Effector memory CD4-positive, alpha-beta T cell (primary cell): Measurements from ENCODE around the gene EEF1B2.
"Not testable (repeated sequence)": the region's sequence is repeated elsewhere in the genome, so short reads cannot be mapped to it uniquely, and the experiment has no call there.

Experiments
- DNase-seq, 3 donors: peaks; one replicate each; pipeline ENCODE4 v3.0.0-alpha.2; 2020
- H3K27ac ChIP-seq: 2 replicates; pipeline ENCODE4 v1.7.0; 2013; ENCODE audit warnings: mild to moderate bottlenecking, low read length, moderate library complexity; ENCODE audit not compliant: insufficient read depth, poor library complexity, severe bottlenecking
- H3K27me3 ChIP-seq: replicated peaks from 2 replicates; pipeline ENCODE4 v1.7.0; 2013; ENCODE audit warnings: mild to moderate bottlenecking, low read length; ENCODE audit not compliant: insufficient read depth, control insufficient read depth, poor library complexity, severe bottlenecking
- H3K36me3 ChIP-seq: 2 replicates; pipeline ENCODE4 v1.7.0; 2013; ENCODE audit warnings: mild to moderate bottlenecking, low read length, moderate library complexity; ENCODE audit not compliant: control insufficient read depth, insufficient read depth
- H3K4me1 ChIP-seq: 2 replicates; pipeline ENCODE4 v1.7.0; 2013; ENCODE audit warnings: low read length, mild to moderate bottlenecking; ENCODE audit not compliant: control insufficient read depth, insufficient read depth, poor library complexity, severe bottlenecking
- H3K4me3 ChIP-seq: 2 replicates; pipeline ENCODE4 v1.7.0; 2013; ENCODE audit warnings: low read length, low read depth, mild to moderate bottlenecking; ENCODE audit not compliant: insufficient read depth, poor library complexity, severe bottlenecking
- H3K9me3 ChIP-seq: 2 replicates; pipeline ENCODE4 v1.7.0; 2013; ENCODE audit warnings: mild to moderate bottlenecking, low read length, moderate library complexity; ENCODE audit not compliant: control insufficient read depth
- total RNA-seq, 3 donors: gene quantifications; one replicate each; lab custom pipeline; 2026; lab: John Stamatoyannopoulos, UW

Gene EEF1B2
- 392 to 568 (median 528) reads per million in 3 donors for total RNA-seq

GRCh38 chr2:206159346-206160124 is at the start of gene EEF1B2, which contains the start of gene NDUFS1:
Gene EEF1B2, plus strand, starts transcription at chr2:206159895. Its CDS starts 85 bp downstream, at chr2:206159980.
Gene NDUFS1, minus strand, starts transcription at chr2:206159444. Its CDS starts 5,766 bp downstream, at chr2:206153678.
- Histone ChIP-seq H3K27me3 (no peaks in the 10 kb centered on the region), H3K9me3 (no peaks in the 10 kb centered on the region), H3K4me3 (peak within 1 kb of the TSS; percentile 82), H3K36me3 (peaks cover 20% of the 10 kb centered on the region), H3K4me1 (peaks cover 14% of the 10 kb centered on the region), H3K27ac (peak within 1 kb of the TSS; percentile 87)
- DNase-seq: peak; percentile 91 to 96 (median 94)

GRCh38 chr2:206112108-206112507 is 47.6 kb upstream of the EEF1B2 start:
- H3K27ac ChIP-seq: no peak overlapping the region
- no peaks in the 10 kb centered on the region for H3K4me1 ChIP-seq
- no peak overlapping the region for H3K4me3 ChIP-seq
- no peaks in the 10 kb centered on the region for H3K9me3 ChIP-seq
- no peaks in the 10 kb centered on the region for H3K27me3 ChIP-seq
- no peak for DNase-seq
- H3K36me3 ChIP-seq: no peaks in the 10 kb centered on the region

GRCh38 chr2:206112846-206113547 is 46.7 kb upstream of the EEF1B2 start:
- H3K27ac ChIP-seq: no peak overlapping the region
- DNase-seq: no peak
- no peaks in the 10 kb centered on the region for H3K4me1 ChIP-seq
- H3K36me3 ChIP-seq: no peaks in the 10 kb centered on the region
- no peaks in the 10 kb centered on the region for H3K9me3 ChIP-seq
- H3K27me3 ChIP-seq: no peaks in the 10 kb centered on the region
- no peak overlapping the region for H3K4me3 ChIP-seq

GRCh38 chr2:206115026-206115578 is 44.6 kb upstream of the EEF1B2 start:
- no peaks in the 10 kb centered on the region for H3K9me3 ChIP-seq
- no peaks in the 10 kb centered on the region for H3K27me3 ChIP-seq
- no peak overlapping the region for H3K4me3 ChIP-seq
- no peaks in the 10 kb centered on the region for H3K4me1 ChIP-seq
- no peak for DNase-seq
- H3K27ac ChIP-seq: no peak overlapping the region
- H3K36me3 ChIP-seq: peaks cover 4% of the 10 kb centered on the region

- Histone ChIP-seq H3K4me3 (no peak overlapping the region), H3K9me3 (no peaks in the 10 kb centered on the region), H3K27ac (no peak overlapping the region), H3K27me3 (no peaks in the 10 kb centered on the region), H3K4me1 (no peaks in the 10 kb centered on the region), H3K36me3 (peaks cover 15% of the 10 kb centered on the region)
- DNase-seq: no peak
Observed at GRCh38 chr2:206116278-206116677, 43.4 kb upstream of the EEF1B2 start.

GRCh38 chr2:206122569-206122968 is 37.1 kb upstream of the EEF1B2 start:
- H3K27me3 ChIP-seq, H3K9me3 ChIP-seq, DNase-seq, H3K27ac ChIP-seq, H3K4me1 ChIP-seq, H3K4me3 ChIP-seq: not testable (repeated sequence)
- peaks cover 67% of the 10 kb centered on the region for H3K36me3 ChIP-seq

GRCh38 chr2:206125901-206126300 is 33.8 kb upstream of the EEF1B2 start:
- Histone ChIP-seq H3K27me3 (no peaks in the 10 kb centered on the region), H3K27ac (no peak overlapping the region), H3K4me1 (no peaks in the 10 kb centered on the region), H3K9me3 (no peaks in the 10 kb centered on the region), H3K4me3 (no peak overlapping the region), H3K36me3 (peaks cover 76% of the 10 kb centered on the region)
- DNase-seq: no peak

- no peaks in the 10 kb centered on the region for H3K27me3 ChIP-seq
- no peaks in the 10 kb centered on the region for H3K9me3 ChIP-seq
- no peak overlapping the region for H3K27ac ChIP-seq
- no peaks in the 10 kb centered on the region for H3K4me1 ChIP-seq
- no peak for DNase-seq
- H3K36me3 ChIP-seq: peaks cover 65% of the 10 kb centered on the region
- H3K4me3 ChIP-seq: no peak overlapping the region
Observed at GRCh38 chr2:206127656-206128055, 32.0 kb upstream of the EEF1B2 start.

- Histone ChIP-seq H3K4me3 (no peak overlapping the region), H3K27me3 (no peaks in the 10 kb centered on the region), H3K27ac (no peak overlapping the region), H3K9me3 (no peaks in the 10 kb centered on the region), H3K36me3 (peaks cover 74% of the 10 kb centered on the region), H3K4me1 (no peaks in the 10 kb centered on the region)
- DNase-seq: no peak
Observed at GRCh38 chr2:206143451-206143850, 16.2 kb upstream of the EEF1B2 start.

- no peak overlapping the region for H3K27ac ChIP-seq
- H3K9me3 ChIP-seq: no peaks in the 10 kb centered on the region
- H3K36me3 ChIP-seq: peaks cover 76% of the 10 kb centered on the region
- no peaks in the 10 kb centered on the region for H3K27me3 ChIP-seq
- H3K4me3 ChIP-seq: no peak overlapping the region
- no peaks in the 10 kb centered on the region for H3K4me1 ChIP-seq
- no peak for DNase-seq
Observed at GRCh38 chr2:206144383-206144782, 15.3 kb upstream of the EEF1B2 start.
